Fibroblast of the aortic adventitia (primary cell): ENCODE results near the gene KDM1A. TPM values are rescaled to one million over a fixed set of nuclear protein-coding genes. Genes with fewer than 3 reads are reported as not detected.
A peak's percentile ranks its signal among the peaks of the same experiment; 100 is the strongest.

Experiments
- DNase-seq: peaks from one replicate; pipeline ENCODE4 v3.0.0-alpha.2; 2010; ENCODE audit warnings: low read depth
- H3K4me3 ChIP-seq: 2 replicates; pipeline ENCODE4 v1.5.1; 2011; ENCODE audit warnings: low read depth, mild to moderate bottlenecking, control low read depth, low read length, moderate library complexity
- CTCF ChIP-seq: IDR thresholded peaks from 2 replicates; pipeline ENCODE4 v1.5.1; 2011; ENCODE audit warnings: mild to moderate bottlenecking, low read length, control low read depth, inconsistent platforms; ENCODE audit not compliant: insufficient read depth
- total RNA-seq: library from RNA; depleted of rRNA; stranded (reverse); fragments of >200 nt; gene quantifications from 2 replicates; pipeline ENCODE4 v1.2.3, GENCODE V29; 2012; ENCODE audit warnings: low replicate concordance

The KDM1A gene
- total RNA-seq, result 60.3 and 104 TPM in 2 replicates

GRCh38 chr1:23019094-23019862 is at the start of gene KDM1A:
Gene KDM1A (plus strand): TSS chr1:23019468. CDS start chr1:23019597, 129 bp downstream.
- no peak for TF ChIP-seq CTCF
- peak within 1 kb of the TSS; percentile 90 for H3K4me3 ChIP-seq
- DNase-seq, result peak; percentile 97

- no peak for DNase-seq
- TF ChIP-seq CTCF, result no peak
- H3K4me3 ChIP-seq, result no peak overlapping the region
Observed at GRCh38 chr1:22970096-22970495, 49.2 kb upstream of the KDM1A start.

- no peak for DNase-seq
- no peak for TF ChIP-seq CTCF
- H3K4me3 ChIP-seq, result no peak overlapping the region
Observed at GRCh38 chr1:22971161-22971560, 48.1 kb upstream of the KDM1A start.

- no peak for TF ChIP-seq CTCF
- peak; percentile 12 for DNase-seq
- no peak overlapping the region for H3K4me3 ChIP-seq
Observed at GRCh38 chr1:22971611-22972405, 47.5 kb upstream of the KDM1A start.

GRCh38 chr1:22972760-22973159 is 46.5 kb upstream of the KDM1A start, which contains the start of gene LACTBL1:
Gene LACTBL1 (minus strand): TSS chr1:22972866. CDS start chr1:22972316, 550 bp downstream.
- no peak for TF ChIP-seq CTCF
- no peak for DNase-seq
- no peak within 1 kb of the TSS for H3K4me3 ChIP-seq

- peak; percentile 41 for DNase-seq
Observed at GRCh38 chr1:22975694-22976093, 43.6 kb upstream of the KDM1A start.

More at GRCh38 chr1:22975694-22976093, 43.6 kb upstream of the KDM1A start:
- H3K4me3 ChIP-seq, result no peak overlapping the region
- no peak for TF ChIP-seq CTCF
